Activated T-cell treated with anti-CD3 and anti-CD28 coated beads, Interleukin-2, amount 50 U/mL, for 48 hours (primary cell): ENCODE data around the gene TRIM5.
"Not testable (repeated sequence)": the region's sequence is repeated elsewhere in the genome, so short reads cannot be mapped to it uniquely, and the experiment has no call there.

Experiments
- DNase-seq, 2 experiments: peaks; one replicate each; pipeline ENCODE4 v3.0.0-alpha.2; 2020

Gene TRIM5, protein sequence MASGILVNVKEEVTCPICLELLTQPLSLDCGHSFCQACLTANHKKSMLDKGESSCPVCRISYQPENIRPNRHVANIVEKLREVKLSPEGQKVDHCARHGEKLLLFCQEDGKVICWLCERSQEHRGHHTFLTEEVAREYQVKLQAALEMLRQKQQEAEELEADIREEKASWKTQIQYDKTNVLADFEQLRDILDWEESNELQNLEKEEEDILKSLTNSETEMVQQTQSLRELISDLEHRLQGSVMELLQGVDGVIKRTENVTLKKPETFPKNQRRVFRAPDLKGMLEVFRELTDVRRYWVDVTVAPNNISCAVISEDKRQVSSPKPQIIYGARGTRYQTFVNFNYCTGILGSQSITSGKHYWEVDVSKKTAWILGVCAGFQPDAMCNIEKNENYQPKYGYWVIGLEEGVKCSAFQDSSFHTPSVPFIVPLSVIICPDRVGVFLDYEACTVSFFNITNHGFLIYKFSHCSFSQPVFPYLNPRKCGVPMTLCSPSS

DNA sequence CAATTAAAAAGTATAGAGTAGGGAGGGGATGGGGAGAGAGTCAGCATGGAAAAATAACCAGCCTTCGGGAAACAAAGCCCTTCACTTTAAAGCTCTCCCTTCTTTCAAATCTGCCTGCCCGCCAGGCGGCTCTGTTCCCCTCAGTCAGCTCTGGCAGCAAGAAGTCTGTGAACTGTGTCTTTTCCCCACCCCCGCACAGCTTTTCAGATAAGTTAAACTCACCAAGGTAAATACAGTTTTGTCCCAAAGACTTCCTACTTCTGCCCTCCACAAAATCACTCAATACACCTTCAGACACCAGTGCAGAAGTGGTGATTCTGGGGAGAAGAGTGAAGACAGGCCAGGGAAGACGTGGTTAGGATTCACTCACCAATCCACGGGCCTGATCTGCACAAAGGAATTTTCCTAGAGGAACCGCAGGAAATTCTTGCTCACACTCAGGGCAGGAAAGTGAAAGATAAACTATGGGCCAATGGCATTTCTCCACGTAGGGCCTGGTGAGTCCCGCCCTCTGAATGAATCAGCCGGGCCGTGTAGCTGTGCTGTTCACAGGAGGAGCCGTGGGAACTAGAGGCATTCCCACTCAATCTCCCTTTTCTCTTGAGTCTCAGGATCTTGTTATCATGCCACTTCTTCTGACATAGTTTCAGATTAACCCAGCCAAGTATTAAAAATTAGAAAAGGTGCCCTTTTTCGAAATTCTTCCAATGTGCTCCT, at the start of gene TRIM5:
TSS of gene TRIM5 (minus strand) at position 429 of the 717 bp plus-strand sequence. CDS start 4,897 bp downstream, outside the sequence.
- peak; percentile 83 to 84 for DNase-seq

DNA sequence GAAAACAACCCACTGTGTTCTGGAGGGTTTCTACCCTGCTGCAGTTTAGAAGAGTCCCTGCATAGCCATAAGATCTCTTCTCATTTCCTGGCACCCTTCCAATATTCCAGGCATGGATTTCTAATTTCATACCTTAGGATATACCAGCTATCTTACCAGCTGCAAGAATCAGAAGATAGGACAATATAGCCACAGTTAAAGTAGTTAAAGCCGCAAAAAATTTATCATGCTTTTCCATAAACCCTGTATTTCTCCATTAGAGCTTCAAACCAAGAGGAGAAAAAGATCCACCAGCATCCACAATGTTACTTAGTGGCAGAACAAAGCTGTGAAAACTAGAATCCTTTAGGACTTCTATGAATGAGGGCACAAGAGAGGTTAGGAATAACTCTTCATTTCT, 42.8 kb upstream of the TRIM5 start:
- no peak for DNase-seq

DNA sequence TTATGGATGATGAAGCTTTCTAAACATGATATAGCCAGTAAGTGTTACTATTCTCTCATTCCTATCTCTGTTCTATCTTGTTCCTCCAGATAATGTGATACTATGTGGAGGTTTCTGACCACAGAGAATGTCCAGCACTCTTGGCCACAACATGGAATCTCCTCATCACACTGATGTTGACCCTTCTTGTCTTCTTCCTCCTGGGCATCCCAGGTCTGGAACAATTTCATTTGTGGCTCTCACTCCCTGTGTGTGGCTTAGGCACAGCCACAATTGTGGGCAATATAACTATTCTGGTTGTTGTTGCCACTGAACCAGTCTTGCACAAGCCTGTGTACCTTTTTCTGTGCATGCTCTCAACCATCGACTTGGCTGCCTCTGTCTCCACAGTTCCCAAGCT, 41.5 kb upstream of the TRIM5 start:
- DNase-seq: no peak

DNA sequence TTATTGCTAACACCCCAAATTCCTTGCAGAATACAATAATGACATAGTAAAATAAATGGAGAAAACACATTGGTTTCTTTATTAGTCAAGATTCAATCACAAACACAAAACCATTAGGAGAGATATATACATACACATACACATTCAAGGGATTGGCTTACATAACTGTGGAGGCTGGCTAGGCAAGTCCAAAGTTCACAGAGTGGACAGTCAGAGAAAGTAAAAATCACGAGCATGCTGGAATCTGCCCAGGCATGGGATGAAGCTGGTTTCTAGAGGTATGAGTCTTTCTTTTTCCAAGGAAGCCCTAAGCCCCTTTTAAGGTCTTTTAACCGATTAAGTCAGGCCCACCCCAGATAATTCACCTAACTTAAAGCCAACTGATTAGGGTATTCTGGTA, 37.7 kb upstream of the TRIM5 start:
- DNase-seq: no peak

DNA sequence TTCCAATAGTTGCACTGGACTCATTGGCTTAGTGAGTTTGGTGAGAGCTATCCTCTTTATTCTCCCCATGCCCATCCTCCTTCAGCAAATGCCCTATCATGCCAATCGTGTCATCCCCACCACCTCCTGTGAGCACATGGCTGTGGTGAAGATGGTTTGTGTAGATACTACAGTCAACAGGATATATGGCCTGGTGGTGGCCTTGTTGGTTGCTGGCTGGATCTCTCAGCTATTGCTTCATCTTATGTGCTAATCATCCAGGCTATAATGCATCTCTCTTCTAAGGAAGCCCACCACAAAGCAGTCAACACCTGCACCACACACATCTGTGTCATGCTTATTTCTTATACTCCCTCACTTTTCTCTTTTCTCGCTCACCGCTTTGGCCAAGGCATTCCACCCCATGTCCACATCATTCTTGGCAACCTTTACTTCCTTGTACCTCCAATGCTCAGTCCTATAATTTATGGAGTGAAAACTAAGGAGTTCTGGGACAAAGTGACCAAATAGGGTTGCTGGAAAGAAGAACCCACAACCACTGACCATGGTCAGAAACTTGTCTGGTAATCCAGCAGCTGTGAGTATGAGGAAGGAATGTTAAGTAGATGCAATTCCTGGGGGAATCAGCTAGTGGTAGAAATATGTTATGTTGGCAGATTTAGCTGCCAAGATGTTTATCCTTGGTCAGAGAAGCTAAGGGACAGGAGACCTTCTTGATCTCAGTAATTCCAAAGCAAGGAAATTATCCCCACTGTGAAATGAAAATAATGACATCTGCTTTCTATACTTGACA, 35.0 kb upstream of the TRIM5 start:
- no peak for DNase-seq

DNA sequence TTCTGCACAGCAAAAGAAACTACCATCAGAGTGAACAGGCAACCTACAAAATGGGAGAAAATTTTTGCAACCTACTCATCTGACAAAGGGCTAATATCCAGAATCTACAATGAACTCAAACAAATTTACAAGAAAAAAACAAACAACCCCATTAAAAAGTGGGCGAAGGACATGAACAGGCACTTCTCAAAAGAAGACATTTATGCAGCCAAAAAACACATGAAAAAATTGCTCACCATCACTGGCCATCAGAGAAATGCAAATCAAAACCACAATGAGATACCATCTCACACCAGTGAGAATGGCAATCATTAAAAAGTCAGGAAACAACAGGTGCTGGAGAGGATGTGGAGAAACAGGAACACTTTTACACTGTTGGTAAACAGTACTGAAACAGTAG, 31.6 kb upstream of the TRIM5 start:
- DNase-seq: not testable (repeated sequence)

DNA sequence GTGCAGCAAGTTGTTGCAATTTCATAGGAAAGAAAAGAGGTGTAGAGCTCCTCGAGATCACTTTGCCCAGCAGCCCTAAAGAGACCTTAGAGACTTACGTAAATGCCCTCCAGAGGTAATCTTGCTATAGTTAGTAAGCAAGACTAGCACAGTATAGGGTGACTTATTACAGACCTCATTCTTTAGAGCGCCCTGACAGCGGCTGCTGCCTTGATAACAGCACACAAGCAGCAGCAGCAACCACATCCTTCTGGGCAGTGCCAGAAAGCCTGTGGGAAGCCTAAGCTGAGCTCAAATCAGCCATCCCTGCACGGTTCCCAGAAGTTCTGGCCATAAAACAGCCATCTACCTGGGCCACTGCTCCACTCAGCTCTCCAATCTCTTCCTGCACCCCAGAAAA, 28.8 kb upstream of the TRIM5 start:
- DNase-seq: no peak

DNA sequence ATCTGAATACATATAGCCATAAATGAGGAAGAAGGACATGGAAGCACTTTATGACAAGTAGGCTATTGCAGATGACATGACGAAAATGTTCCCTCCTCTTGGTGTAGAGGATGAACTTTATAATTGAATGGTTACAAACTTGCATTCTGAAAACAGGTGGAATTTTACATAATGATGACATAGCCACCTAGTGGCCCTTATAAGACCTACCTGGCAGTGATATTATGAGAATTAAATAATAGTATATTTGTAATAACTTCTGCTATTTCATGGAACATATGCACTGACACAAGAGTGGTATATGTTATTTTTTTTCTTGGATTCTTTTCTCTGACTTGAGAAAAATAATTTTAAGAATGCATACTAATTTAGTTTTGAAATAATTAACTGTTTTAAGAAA, 27.6 kb upstream of the TRIM5 start:
- no peak for DNase-seq

DNA sequence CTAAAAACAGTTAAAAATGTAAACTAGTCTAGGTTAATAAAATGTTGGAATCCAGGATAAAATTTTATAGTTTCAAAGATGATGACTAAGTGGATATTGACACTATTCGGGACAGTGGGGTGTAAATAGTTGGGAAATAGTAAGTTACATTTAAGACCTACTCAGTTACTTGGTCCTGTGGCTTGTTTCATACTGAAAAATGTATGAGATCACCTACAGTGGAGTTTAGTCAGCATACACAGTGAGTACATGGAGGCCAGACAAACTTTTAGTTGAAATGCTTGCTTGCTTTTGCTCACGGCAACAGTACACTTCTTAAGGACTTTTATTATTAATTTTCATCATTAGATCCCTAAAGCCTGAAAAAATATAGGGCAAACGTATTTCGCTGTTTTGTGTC, 20.8 kb upstream of the TRIM5 start:
- DNase-seq: no peak

DNA sequence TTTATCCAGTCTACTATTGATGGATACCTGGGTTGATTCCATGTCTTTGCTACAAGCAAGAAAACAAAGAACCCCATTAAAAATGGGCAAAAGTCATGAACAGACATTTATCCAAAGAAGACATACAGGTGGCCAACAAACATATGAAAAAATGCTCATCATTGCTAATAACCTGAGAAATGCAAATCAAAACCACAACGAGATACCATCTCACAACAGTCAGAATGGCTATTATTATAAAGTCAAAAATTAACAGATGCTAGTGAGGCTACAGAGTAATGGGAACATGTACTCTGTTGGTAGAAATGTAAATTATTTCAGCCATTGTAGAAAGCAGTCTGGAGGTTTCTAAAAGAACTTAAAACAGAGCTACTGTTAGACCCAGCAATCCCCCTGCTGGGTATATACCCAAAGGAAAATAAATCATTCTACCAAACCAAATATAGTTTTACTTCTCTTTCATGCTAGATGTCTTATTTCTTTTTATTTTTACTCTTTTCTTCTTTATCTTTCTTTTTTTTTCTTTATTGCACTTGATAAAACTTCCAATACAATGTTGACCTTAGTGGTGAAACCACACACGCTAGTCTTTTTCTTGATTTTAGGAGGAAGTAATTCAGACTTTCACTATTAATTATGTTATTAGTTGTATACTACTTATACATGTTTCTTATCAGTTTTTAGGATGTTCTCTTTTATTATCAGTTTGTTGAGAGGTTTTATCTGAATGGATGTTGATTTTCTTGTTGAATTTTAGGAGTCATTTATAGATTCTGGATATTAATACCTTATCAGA, 19.1 kb upstream of the TRIM5 start:
- DNase-seq: no peak

DNA sequence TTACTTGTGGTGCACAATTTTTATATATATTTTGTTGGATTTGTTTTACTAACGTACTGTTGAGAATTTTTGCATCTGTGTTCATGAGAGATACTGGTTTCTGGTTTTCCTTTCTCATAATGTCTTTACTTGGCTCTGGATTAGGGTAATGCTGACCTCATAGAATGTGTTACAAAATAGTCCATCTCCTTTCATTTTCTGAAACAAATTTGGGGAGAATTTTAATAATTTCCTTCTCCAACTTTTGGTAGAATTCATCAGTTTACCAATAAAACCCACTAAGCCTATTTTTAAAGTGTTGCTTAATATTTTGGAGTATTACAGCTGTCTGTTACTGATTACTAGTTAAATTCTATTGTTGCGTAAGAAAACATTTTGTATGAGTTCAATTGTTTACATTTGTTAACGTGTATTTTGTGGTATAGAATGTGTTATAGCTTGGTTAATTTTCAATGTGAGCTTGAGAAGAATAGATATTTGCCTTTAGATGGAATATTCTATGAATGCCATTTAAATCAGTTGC, 16.2 kb upstream of the TRIM5 start:
- DNase-seq: no peak

DNA sequence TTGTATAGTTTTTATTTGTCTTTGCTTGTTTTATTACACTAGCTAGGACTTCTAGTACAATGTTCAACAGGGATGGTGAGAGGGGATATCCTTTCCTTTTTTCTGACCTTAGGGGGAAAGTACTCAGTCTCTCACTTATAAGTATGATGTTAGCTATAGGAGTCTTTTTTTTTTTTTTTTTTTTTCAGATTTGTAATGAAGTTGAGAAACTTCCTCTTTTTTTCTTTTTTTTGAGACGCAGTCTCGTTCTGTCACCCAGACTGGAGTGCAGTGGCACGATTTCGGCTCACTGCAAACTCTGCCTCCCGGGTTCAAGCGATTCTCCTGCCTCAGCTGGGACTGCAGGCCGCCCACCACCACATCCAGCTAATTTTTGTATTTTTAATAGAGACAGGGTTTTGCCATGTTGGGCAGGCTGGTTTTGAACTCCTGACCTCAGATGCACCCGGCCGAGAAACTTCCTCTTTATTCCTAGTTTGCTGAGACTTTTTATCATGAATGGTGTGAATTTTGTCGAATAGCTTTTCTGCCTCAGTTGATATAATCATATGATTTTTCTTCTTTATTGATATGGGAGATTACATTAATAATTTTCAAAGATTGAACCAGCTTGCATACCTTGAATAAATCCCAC, 15.7 kb upstream of the TRIM5 start:
- DNase-seq: no peak

DNA sequence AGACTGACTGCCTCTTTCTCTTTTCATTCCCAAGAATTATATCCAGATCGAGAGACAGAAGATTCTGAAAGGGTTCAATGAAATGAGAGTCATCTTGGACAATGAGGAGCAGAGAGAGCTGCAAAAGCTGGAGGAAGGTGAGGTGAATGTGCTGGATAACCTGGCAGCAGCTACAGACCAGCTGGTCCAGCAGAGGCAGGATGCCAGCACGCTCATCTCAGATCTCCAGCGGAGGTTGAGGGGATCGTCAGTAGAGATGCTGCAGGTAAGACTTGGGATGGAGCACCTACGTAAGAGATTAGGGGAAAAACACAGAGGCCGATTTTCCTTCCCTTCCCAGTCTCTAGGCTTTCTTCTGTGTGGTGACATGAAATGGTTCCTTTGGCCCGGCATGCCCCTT, 13.4 kb upstream of the TRIM5 start:
- DNase-seq: no peak

DNA sequence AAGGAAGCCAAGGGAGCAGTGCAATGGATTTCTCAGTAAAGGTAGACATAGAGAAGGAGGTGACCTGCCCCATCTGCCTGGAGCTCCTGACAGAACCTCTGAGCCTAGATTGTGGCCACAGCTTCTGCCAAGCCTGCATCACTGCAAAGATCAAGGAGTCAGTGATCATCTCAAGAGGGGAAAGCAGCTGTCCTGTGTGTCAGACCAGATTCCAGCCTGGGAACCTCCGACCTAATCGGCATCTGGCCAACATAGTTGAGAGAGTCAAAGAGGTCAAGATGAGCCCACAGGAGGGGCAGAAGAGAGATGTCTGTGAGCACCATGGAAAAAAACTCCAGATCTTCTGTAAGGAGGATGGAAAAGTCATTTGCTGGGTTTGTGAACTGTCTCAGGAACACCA, 11.3 kb upstream of the TRIM5 start:
- DNase-seq: no peak

DNA sequence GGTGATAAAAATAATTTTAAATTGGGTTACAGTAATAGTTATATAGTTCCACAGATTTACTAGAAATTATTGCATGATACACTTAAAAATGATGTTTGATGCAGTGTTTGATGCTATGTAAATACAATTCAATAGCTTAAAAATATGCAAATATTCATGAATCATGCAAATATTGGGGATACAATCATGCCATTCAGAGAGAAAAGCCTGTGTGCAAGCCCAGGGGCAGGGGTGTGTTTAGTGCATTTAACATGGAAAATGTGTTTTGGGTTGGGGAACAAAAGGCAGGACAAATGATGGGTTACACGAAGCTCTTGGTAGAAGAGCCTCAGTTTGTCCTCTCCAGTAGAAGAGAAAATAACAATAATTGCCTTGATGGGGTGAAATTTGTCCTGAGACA, 10.7 kb upstream of the TRIM5 start:
- no peak for DNase-seq

DNA sequence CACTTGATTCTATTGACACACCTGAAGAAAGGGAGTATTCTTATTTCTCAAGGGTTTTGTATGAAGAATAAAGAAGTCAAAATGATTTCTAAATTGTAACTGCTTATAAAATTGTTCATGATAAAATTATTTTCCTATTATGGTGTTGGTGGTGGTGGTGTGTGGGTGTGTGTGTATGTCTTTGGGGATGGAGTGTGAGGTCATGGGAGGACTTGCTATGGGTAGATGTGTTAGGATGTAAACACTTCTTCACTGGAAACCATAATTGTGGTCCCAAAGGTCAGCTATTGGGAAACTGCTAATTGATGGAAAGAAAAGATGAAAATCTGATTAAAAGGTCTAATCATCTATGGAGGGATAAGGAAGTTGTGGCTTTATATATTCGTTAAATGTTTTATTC, 9.8 kb upstream of the TRIM5 start:
- no peak for DNase-seq

DNA sequence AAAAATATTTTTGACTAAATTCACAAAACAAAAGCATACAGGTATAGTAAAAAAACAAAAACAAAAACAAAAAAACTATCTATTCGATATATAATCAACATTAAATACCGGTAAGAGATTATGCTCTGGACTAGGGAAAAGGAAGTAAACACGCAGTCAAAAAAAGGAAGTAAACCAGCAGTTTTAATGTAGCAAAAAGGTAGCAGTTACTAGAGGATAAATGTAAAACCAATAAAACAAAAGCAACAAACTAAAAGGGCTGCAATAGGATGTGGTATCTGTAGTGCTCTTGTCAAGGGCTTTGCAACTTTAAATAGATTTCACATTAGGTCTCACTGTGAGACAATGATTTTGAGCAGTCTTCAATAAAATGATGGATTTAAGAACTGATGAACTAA, 7.1 kb upstream of the TRIM5 start:
- DNase-seq: no peak

DNA sequence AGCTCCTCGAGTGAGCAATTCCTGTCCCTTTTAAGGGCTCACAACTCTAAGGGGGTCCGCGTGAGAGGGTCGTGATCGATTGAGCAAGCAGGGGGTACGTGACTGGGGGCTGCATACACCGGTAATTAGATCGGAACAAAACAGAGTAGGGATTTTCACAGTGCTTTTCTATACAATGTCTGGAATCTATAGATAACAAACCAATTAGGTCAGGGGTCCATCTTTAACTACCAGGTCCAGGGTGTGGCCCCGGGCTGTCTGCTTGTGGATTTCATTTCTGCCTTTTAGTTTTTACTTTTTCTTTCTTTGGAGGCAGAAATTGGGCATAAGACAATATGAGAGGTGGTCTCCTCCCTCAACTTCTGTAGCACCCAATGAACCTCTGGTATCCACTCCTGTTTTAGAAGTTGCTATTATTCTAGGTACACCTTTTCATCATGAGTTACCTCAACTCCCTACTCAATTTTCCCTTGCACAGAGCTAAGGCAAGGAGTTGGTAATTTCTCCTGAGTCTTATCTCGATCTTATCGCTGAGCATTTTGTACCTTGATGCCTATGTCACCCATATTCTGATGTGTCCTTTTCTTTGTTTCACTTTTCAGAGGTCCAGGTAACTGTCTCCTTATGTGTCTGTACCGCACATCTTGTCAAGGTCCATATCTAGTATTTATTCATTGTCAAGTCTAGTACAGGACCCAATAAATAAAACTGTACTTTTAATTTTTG, 6.5 kb upstream of the TRIM5 start:
- not testable (repeated sequence) for DNase-seq

DNA sequence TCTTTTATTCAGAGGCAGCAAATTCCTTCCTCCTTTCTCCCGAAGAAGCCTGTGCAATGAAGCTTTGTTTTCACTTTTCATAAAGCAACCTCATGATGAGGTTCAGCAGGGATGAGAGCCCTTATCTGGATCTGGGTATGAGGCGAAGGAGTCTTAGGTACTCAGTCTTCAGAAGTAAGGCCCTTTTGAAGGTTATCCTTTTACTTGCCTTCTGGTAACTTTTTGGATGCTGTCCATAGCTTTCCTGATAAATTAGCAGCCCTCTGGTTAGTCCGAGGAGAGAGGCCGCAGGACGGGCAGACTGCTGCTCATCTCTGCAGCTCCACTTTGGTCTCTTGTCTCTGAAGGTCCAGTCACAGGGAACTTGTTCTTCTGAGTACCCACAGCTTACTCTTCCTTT, 5.9 kb upstream of the TRIM5 start:
- no peak for DNase-seq

DNA sequence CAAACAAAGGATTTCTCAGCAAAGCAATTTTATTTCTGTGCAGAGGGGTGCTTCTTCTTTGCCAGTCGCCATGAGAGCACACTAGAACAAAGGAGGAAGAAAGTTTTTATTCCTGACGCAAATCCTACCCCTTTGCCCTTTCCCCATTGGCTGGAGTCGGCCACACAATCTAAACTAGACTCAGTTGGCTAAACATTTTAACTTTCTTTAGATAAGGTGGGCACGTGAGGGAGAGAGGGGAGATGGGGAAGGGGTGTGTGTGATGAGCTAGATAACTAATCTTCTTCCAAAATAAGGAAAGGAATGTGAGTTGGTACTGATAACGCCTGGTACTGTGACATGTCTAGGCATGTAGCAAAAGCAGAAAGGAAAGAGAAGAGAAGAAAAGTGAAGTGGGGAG, 5.3 kb upstream of the TRIM5 start:
- DNase-seq: no peak

DNA sequence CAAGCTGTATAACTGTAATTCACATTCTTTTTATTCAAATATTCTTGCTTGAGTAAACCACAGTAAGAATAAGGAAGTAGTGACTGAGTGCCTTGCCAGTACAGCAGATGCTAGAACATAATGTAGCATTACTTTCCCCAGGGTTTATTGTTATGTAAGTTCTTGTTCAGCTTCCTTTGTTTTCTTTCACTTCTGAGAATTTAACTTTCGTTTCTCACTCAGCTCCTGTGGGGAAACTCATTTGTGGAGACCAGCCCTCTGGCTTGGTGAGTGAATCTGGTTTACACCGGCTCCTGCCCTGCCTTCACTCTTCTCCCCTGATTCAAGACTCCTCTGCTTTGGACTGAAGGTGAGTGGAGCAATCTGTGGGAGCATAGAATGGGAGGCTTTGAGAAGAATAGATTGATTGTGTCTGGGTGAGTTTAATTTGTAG, 4.7 kb upstream of the TRIM5 start, which contains the start of gene TRIM22:
TSS of gene TRIM22 (plus strand) at position 240 of the 433 bp plus-strand sequence. CDS start 6,443 bp downstream, outside the sequence.
- peak; percentile 47 to 58 for DNase-seq
